B cell (primary cell): ENCODE data around the gene SLCO2B1. TPM values are rescaled to one million over a fixed set of nuclear protein-coding genes. Genes with fewer than 3 reads are reported as not detected.

Experiments used
- ATAC-seq: fragments of 200-7000 bp; cut with Tn5 transposase; one replicate; pipeline ENCODE4 v1.10.0; 2021; ENCODE audit warnings: low read depth, mild to moderate bottlenecking, moderate number of reproducible peaks, moderate library complexity
- CTCF ChIA-PET: fragments of 350-600 bp; sonication (Branson Sonifier 250); formaldehyde crosslinking; loops from one replicate; lab custom pipeline; 2021; ENCODE audit warnings: antibody characterized with exemption, inconsistent platforms; lab: Charles Lee
- POLR2A ChIA-PET: fragments of 350-600 bp; sonication (Branson Sonifier 250); formaldehyde crosslinking; loops from one replicate; lab custom pipeline; 2021; ENCODE audit warnings: antibody characterized with exemption; lab: Charles Lee
- DNase-seq: peaks from one replicate; pipeline ENCODE4 v3.0.0; 2013
- H2AFZ ChIP-seq: 2 replicates; pipeline ENCODE4 v1.6.1; 2012; ENCODE audit warnings: mild to moderate bottlenecking, low read depth, low read length; ENCODE audit not compliant: insufficient read depth, poor library complexity, severe bottlenecking
- H3K27ac ChIP-seq, 2 donors: 1 replicate in 1 of 2; 2 replicates in 1 of 2; pipeline ENCODE4 v1.5.1; 2012 to 2013; ENCODE audit warnings: low read length in 2 of 2, mild to moderate bottlenecking in 2 of 2, moderate library complexity in 1 of 2
- H3K27me3 ChIP-seq, 4 experiments: fragments of 200-600 bp in 1 of 4; sonication (generic) in 1 of 4; replicated peaks in 1 of 4; 1 replicate in 2 of 4; 2 replicates in 2 of 4; pipeline versions ENCODE4 v1.6.1 to v1.7.0; 2013 to 2016; ENCODE audit warnings: low read length in 3 of 4, mild to moderate bottlenecking in 2 of 4, mixed read lengths in 1 of 4, moderate library complexity in 1 of 4; ENCODE audit not compliant: insufficient read depth in 4 of 4, control insufficient read depth in 3 of 4; ENCODE audit errors: control extremely low read depth in 1 of 4
- H3K36me3 ChIP-seq, 2 experiments: replicated peaks in 1 of 2; 1 replicate in 1 of 2; 2 replicates in 1 of 2; pipeline versions ENCODE4 v1.6.1 to v1.7.1; 2013; ENCODE audit warnings: low read length in 1 of 2; ENCODE audit not compliant: insufficient read depth in 2 of 2, control insufficient read depth in 1 of 2; ENCODE audit errors: control extremely low read depth in 1 of 2, extremely low read depth in 1 of 2
- H3K4me1 ChIP-seq, 2 donors: fragments of 200-600 bp in 1 of 2; sonication (generic) in 1 of 2; 1 replicate in 1 of 2; 2 replicates in 1 of 2; pipeline versions ENCODE4 v1.5.1 to v1.6.1; 2013 to 2017; ENCODE audit warnings: low read length in 2 of 2; ENCODE audit not compliant: control insufficient read depth in 2 of 2, insufficient read depth in 2 of 2
- H3K4me2 ChIP-seq: replicated peaks from 2 replicates; pipeline ENCODE3; 2012; ENCODE audit warnings: mild to moderate bottlenecking, low read depth, low read length; ENCODE audit not compliant: poor library complexity, severe bottlenecking
- H3K4me3 ChIP-seq, 5 experiments: fragments of 200-600 bp in 1 of 5; sonication (generic) in 1 of 5; 1 replicate in 3 of 5; 2 replicates in 2 of 5; pipeline versions ENCODE4 v1.5.1 to v1.7.0; 2011 to 2016; ENCODE audit warnings: low read length in 4 of 5, mild to moderate bottlenecking in 4 of 5, low read depth in 2 of 5, control low read depth in 1 of 5, moderate library complexity in 1 of 5; ENCODE audit not compliant: insufficient read depth in 1 of 5; ENCODE audit errors: control extremely low read depth in 1 of 5, extremely low read depth in 1 of 5
- H3K79me2 ChIP-seq: fragments of 200-600 bp; sonication (generic); one replicate; pipeline ENCODE4 v1.6.0; 2016; ENCODE audit warnings: low read length; ENCODE audit not compliant: control insufficient read depth, insufficient read depth
- H3K9ac ChIP-seq: fragments of 200-600 bp; sonication (generic); 2 replicates; pipeline ENCODE4 v1.6.1; 2017; ENCODE audit warnings: mild to moderate bottlenecking, low read length, moderate library complexity
- H3K9me3 ChIP-seq, 3 donors: one replicate each; pipeline versions ENCODE4 v1.6.1 to v1.7.1; 2013; ENCODE audit warnings: low read length in 2 of 3; ENCODE audit not compliant: control insufficient read depth in 2 of 3, insufficient read depth in 1 of 3; ENCODE audit errors: control extremely low read depth in 1 of 3
- H4K20me1 ChIP-seq: 2 replicates; pipeline ENCODE4 v1.6.0; 2012; ENCODE audit warnings: mild to moderate bottlenecking, low read length; ENCODE audit not compliant: insufficient read depth, control insufficient read depth, poor library complexity, severe bottlenecking
- H3K27ac Mint-ChIP-seq: one replicate; pipeline ENCODE4 v1.8.0; 2021; ENCODE audit warnings: mixed read lengths
- H3K27me3 Mint-ChIP-seq: one replicate; pipeline ENCODE4 v1.8.0; 2021; ENCODE audit warnings: mixed read lengths
- H3K4me1 Mint-ChIP-seq: one replicate; pipeline ENCODE4 v1.8.0; 2021; ENCODE audit warnings: mixed read lengths
- H3K4me3 Mint-ChIP-seq: one replicate; pipeline ENCODE4 v1.8.0; 2021; ENCODE audit warnings: mixed read lengths
- H3K9me3 Mint-ChIP-seq: one replicate; pipeline ENCODE4 v1.8.0; 2022; ENCODE audit warnings: mixed read lengths; ENCODE audit not compliant: insufficient read depth
- CTCF ChIP-seq: fragments of 200-600 bp; IDR thresholded peaks from one replicate; pipeline ENCODE4 v1.8.0; 2022; ENCODE audit warnings: antibody characterized with exemption, mild to moderate bottlenecking
- EZH2 ChIP-seq: IDR thresholded peaks from 2 replicates; pipeline ENCODE4 v1.6.1; 2012; ENCODE audit warnings: borderline replicate concordance, low read depth, mild to moderate bottlenecking, moderate library complexity, low read length; ENCODE audit not compliant: insufficient read depth, poor library complexity, severe bottlenecking
- whole genome bisulfite sequencing: methylation state at CpG from one replicate; pipeline ENCODE4 v1.1.5; 2013; ENCODE audit warnings: missing lambda C conversion rate; ENCODE audit not compliant: insufficient coverage; 5-methylcytosine and 5-hydroxymethylcytosine counted together
- intact Hi-C: fragments of 100-400 bp; cut with micrococcal nuclease; formaldehyde crosslinking; loops from one replicate; pipeline ENCODE4 v1.10.0; 2022
- polyA plus RNA-seq: library from polyadenylated mRNA; depleted of rRNA; stranded (reverse); fragments of >200 nt; gene quantifications from 2 replicates; pipeline ENCODE4 v1.2.3, GENCODE V29; 2012
- total RNA-seq, 2 donors: library from RNA; stranded (reverse); fragments of 120-200 nt in 1 of 2; gene quantifications; 1 replicate in 1 of 2; 2 replicates in 1 of 2; pipeline versions ENCODE4 v1.2.3 to v1.2.4, GENCODE V29; 2013 to 2022

The SLCO2B1 gene
- total and polyA plus RNA-seq, 2 donors (not counting 1 experiment from before 2014, with no cell fraction given): 1.2 TPM; not detected in 1

- Mint-ChIP-seq H3K27me3 (peaks cover 19% of the 10 kb centered on the region), H3K9me3 (peaks cover 2% of the 10 kb centered on the region), H3K4me3 (no peak overlapping the region), H3K27ac (no peak overlapping the region), H3K4me1 (no peaks in the 10 kb centered on the region)
- no peak for ATAC-seq
- Histone ChIP-seq H4K20me1 (no peaks in the 10 kb centered on the region), H3K27me3 (no peaks in the 10 kb centered on the region), H3K4me1 (no peaks in the 10 kb centered on the region), H3K9me3 (peaks cover 0 to 4% (median 3%) of the 10 kb centered on the region in 3 donors), H3K36me3 (no peaks in the 10 kb centered on the region), H3K4me2 (no peak overlapping the region), H3K9ac (no peak overlapping the region), H3K27ac (no peak overlapping the region), H3K4me3 (no peak overlapping the region), H2AFZ (no peak overlapping the region), H3K79me2 (no peaks in the 10 kb centered on the region)
- intact Hi-C loops: no loop called here
- WGBS: 10% methylated on average over 6 of the region's 6 CpGs
- no peak for TF ChIP-seq CTCF
- TF ChIP-seq EZH2: no peak
- CTCF ChIA-PET: interaction anchor here (0.8 to 1.1 kb wide), 2 partner anchors 15 to 19 kb away, joined by 4 to 9 read pairs; no protein-coding TSS in a partner anchor
- DNase-seq: no peak
- POLR2A ChIA-PET: no interaction called here
These were observed 9.4 kb downstream of the SLCO2B1 start for GRCh38 chr11:75160220-75160757.

GRCh38 chr11:75160880-75161279 lies 10.0 kb downstream of the SLCO2B1 start:
- no peak overlapping the region for H3K4me2 ChIP-seq
- DNase-seq: no peak
- CTCF ChIA-PET: interaction anchor here (1.1 kb wide), 1 partner anchor 20 kb away, joined by 9 read pairs; no protein-coding TSS in a partner anchor
- peaks cover 2% of the 10 kb centered on the region for H3K9me3 Mint-ChIP-seq
- WGBS: no CpG with 5 or more reads among the region's 1 CpG
- no peak for TF ChIP-seq CTCF
- no peak for TF ChIP-seq EZH2
- no peak for ATAC-seq
- no peak overlapping the region for H3K4me3 Mint-ChIP-seq
- H3K27me3 ChIP-seq: no peaks in the 10 kb centered on the region
- H3K79me2 ChIP-seq: no peaks in the 10 kb centered on the region
- no peaks in the 10 kb centered on the region for H4K20me1 ChIP-seq
- H3K4me1 ChIP-seq: no peaks in the 10 kb centered on the region
- H3K9me3 ChIP-seq: peaks cover 0 to 4% (median 3%) of the 10 kb centered on the region in 3 donors
- H2AFZ ChIP-seq: no peak overlapping the region
- H3K4me1 Mint-ChIP-seq: no peaks in the 10 kb centered on the region
- H3K9ac ChIP-seq: no peak overlapping the region
- no peak overlapping the region for H3K27ac Mint-ChIP-seq
- no peaks in the 10 kb centered on the region for H3K36me3 ChIP-seq
- POLR2A ChIA-PET: no interaction called here
- intact Hi-C loops: no loop called here
- no peak overlapping the region for H3K4me3 ChIP-seq
- H3K27ac ChIP-seq: no peak overlapping the region
- H3K27me3 Mint-ChIP-seq: peaks cover 19% of the 10 kb centered on the region
